Measurements from ENCODE around the gene IDUA. TPM values are rescaled to one million over a fixed set of nuclear protein-coding genes. Genes with fewer than 3 reads are reported as not detected.
"Not testable (repeated sequence)": the region's sequence is repeated elsewhere in the genome, so short reads cannot be mapped to it uniquely, and the experiment has no call there.

The IDUA gene
- total RNA-seq, 1 donor from 2014 or later, result 25.5 TPM

GRCh38 chr4:1047106-1047975, 60.5 kb downstream of the IDUA start:
- no peak for DNase-seq (ENCODE audit: low spot score)
- no peak overlapping the region for H3K27ac Mint-ChIP-seq
- peaks cover 2% of the 10 kb centered on the region for H3K4me1 Mint-ChIP-seq (ENCODE audit: low read depth)
- H3K4me3 Mint-ChIP-seq (ENCODE audit: low read depth), result no peak overlapping the region
- H3K36me3 Mint-ChIP-seq (ENCODE audit: low read depth), result no peaks in the 10 kb centered on the region
- no peaks in the 10 kb centered on the region for H3K9me3 Mint-ChIP-seq
- peaks cover 15% of the 10 kb centered on the region for H3K27me3 Mint-ChIP-seq (ENCODE audit: low read depth)
- intact Hi-C loops (cut with micrococcal nuclease), result no loop called here

GRCh38 chr4:1047976-1048772, 61.3 kb downstream of the IDUA start:
- H3K4me3 Mint-ChIP-seq (ENCODE audit: low read depth), result no peak overlapping the region
- H3K27me3 Mint-ChIP-seq (ENCODE audit: low read depth), result peaks cover 19% of the 10 kb centered on the region
- H3K27ac Mint-ChIP-seq, result no peak overlapping the region
- DNase-seq (ENCODE audit: low spot score), result no peak
- H3K9me3 Mint-ChIP-seq, result no peaks in the 10 kb centered on the region
- no peaks in the 10 kb centered on the region for H3K36me3 Mint-ChIP-seq (ENCODE audit: low read depth)
- peaks cover 2% of the 10 kb centered on the region for H3K4me1 Mint-ChIP-seq (ENCODE audit: low read depth)
- intact Hi-C loops (cut with micrococcal nuclease), result no loop called here

- intact Hi-C loops (cut with micrococcal nuclease), result no loop called here
Measured at GRCh38 chr4:1048773-1049590, 62.1 kb downstream of the IDUA start.

GRCh38 chr4:1049591-1049905, 62.7 kb downstream of the IDUA start:
- Mint-ChIP-seq H3K4me1 (ENCODE audit: low read depth) (peaks cover 2% of the 10 kb centered on the region), H3K9me3 (no peaks in the 10 kb centered on the region), H3K27ac (no peak overlapping the region), H3K4me3 (ENCODE audit: low read depth) (no peak overlapping the region), H3K27me3 (ENCODE audit: low read depth) (peaks cover 21% of the 10 kb centered on the region), H3K36me3 (ENCODE audit: low read depth) (no peaks in the 10 kb centered on the region)
- no peak for DNase-seq (ENCODE audit: low spot score)
- intact Hi-C loops (cut with micrococcal nuclease), result no loop called here

More at GRCh38 chr4:1048773-1049590, 62.1 kb downstream of the IDUA start:
- no peaks in the 10 kb centered on the region for H3K36me3 Mint-ChIP-seq (ENCODE audit: low read depth)
- H3K4me1 Mint-ChIP-seq (ENCODE audit: low read depth), result peaks cover 2% of the 10 kb centered on the region
- no peak overlapping the region for H3K27ac Mint-ChIP-seq
- DNase-seq (ENCODE audit: low spot score), result no peak
- H3K4me3 Mint-ChIP-seq (ENCODE audit: low read depth), result no peak overlapping the region
- no peaks in the 10 kb centered on the region for H3K9me3 Mint-ChIP-seq
- peaks cover 21% of the 10 kb centered on the region for H3K27me3 Mint-ChIP-seq (ENCODE audit: low read depth)

GRCh38 chr4:1050486-1051213, 63.8 kb downstream of the IDUA start:
- H3K36me3 Mint-ChIP-seq (ENCODE audit: low read depth), result no peaks in the 10 kb centered on the region
- peaks cover 4% of the 10 kb centered on the region for H3K4me1 Mint-ChIP-seq (ENCODE audit: low read depth)
- H3K9me3 Mint-ChIP-seq, result no peaks in the 10 kb centered on the region
- peaks cover 16% of the 10 kb centered on the region for H3K27me3 Mint-ChIP-seq (ENCODE audit: low read depth)
- no peak overlapping the region for H3K4me3 Mint-ChIP-seq (ENCODE audit: low read depth)
- DNase-seq (ENCODE audit: low spot score), result no peak
- no peak overlapping the region for H3K27ac Mint-ChIP-seq
- intact Hi-C loops (cut with micrococcal nuclease), result no loop called here

GRCh38 chr4:1051472-1051871, 64.6 kb downstream of the IDUA start:
- Mint-ChIP-seq H3K36me3 (ENCODE audit: low read depth) (no peaks in the 10 kb centered on the region), H3K4me3 (ENCODE audit: low read depth) (no peak overlapping the region), H3K27ac (no peak overlapping the region), H3K9me3 (no peaks in the 10 kb centered on the region), H3K4me1 (ENCODE audit: low read depth) (peaks cover 11% of the 10 kb centered on the region), H3K27me3 (ENCODE audit: low read depth) (peaks cover 20% of the 10 kb centered on the region)
- DNase-seq (ENCODE audit: low spot score), result no peak
- intact Hi-C loops (cut with micrococcal nuclease), result no loop called here

GRCh38 chr4:1052231-1052671, 65.4 kb downstream of the IDUA start:
- Mint-ChIP-seq H3K4me1 (ENCODE audit: low read depth) (peaks cover 11% of the 10 kb centered on the region), H3K36me3 (ENCODE audit: low read depth) (no peaks in the 10 kb centered on the region), H3K9me3 (no peaks in the 10 kb centered on the region), H3K27ac (no peak overlapping the region), H3K4me3 (ENCODE audit: low read depth) (no peak overlapping the region), H3K27me3 (ENCODE audit: low read depth) (peaks cover 17% of the 10 kb centered on the region)
- intact Hi-C loops (cut with micrococcal nuclease), result no loop called here
- no peak for DNase-seq (ENCODE audit: low spot score)

GRCh38 chr4:1053080-1053661, 66.3 kb downstream of the IDUA start:
- no peak for DNase-seq (ENCODE audit: low spot score)
- Mint-ChIP-seq H3K4me1 (ENCODE audit: low read depth) (peaks cover 9% of the 10 kb centered on the region), H3K27ac (no peak overlapping the region), H3K9me3 (no peaks in the 10 kb centered on the region), H3K27me3 (ENCODE audit: low read depth) (peaks cover 11% of the 10 kb centered on the region), H3K36me3 (ENCODE audit: low read depth) (no peaks in the 10 kb centered on the region), H3K4me3 (ENCODE audit: low read depth) (no peak overlapping the region)
- intact Hi-C loops (cut with micrococcal nuclease), result no loop called here

- H3K4me1 Mint-ChIP-seq (ENCODE audit: low read depth); intact Hi-C loops (cut with micrococcal nuclease); H3K36me3 Mint-ChIP-seq (ENCODE audit: low read depth); DNase-seq (ENCODE audit: low spot score); H3K4me3 Mint-ChIP-seq (ENCODE audit: low read depth); H3K9me3 Mint-ChIP-seq; H3K27ac Mint-ChIP-seq: not testable (repeated sequence)
- peaks cover 11% of the 10 kb centered on the region for H3K27me3 Mint-ChIP-seq (ENCODE audit: low read depth)
Measured at GRCh38 chr4:1053891-1054290, 67.0 kb downstream of the IDUA start.

Other genes starting within 250 kb of the IDUA start
- 0.64 and 0.74 TPM in 2 replicates for gene CPLX1, start 160.9 kb upstream of the IDUA start, total RNA-seq
- 123 and 125 TPM in 2 replicates for gene GAK, start 54.7 kb upstream of the IDUA start, total RNA-seq
- gene TMEM175, start 54.6 kb upstream of the IDUA start, total RNA-seq, result 11.8 and 12.9 TPM in 2 replicates
- 13.0 and 14.4 TPM in 2 replicates for gene DGKQ, start 13.5 kb upstream of the IDUA start, total RNA-seq
- 0.23 TPM in 1 of 2 replicates, not detected in the other for gene SLC26A1, start 6.4 kb downstream of the IDUA start, total RNA-seq
- 17.5 TPM in 2 replicates for gene FGFRL1, start 24.6 kb downstream of the IDUA start, total RNA-seq
- gene RNF212, start 126.5 kb downstream of the IDUA start, total RNA-seq, result 0.62 and 0.85 TPM in 2 replicates
- gene SPON2, start 185.5 kb downstream of the IDUA start, total RNA-seq, result 26.1 and 26.7 TPM in 2 replicates

Data from activated T-helper 2 cell treated with anti-CD3 and anti-CD28 coated beads, Interferon-gamma antibody, Interleukin-2, Interleukin-4, amounts not matched to agents 10 μg/mL and 5 μg/mL and 100 μg/mL, durations not matched to agents 14 hours and 24 hours and 36 hours (primary cell).